Progenitor cell of endocrine pancreas (in vitro differentiated cells): Measurements from ENCODE around the gene RPAP3. TPM values are rescaled to one million over a fixed set of nuclear protein-coding genes. Genes with fewer than 3 reads are reported as not detected.

ENCODE experiments used
- DNase-seq: peaks from one replicate; pipeline ENCODE4 v3.0.0; 2021; ENCODE audit warnings: low spot score; ENCODE audit not compliant: unreplicated experiment
- H3K27ac Mint-ChIP-seq: 2 replicates; pipeline ENCODE4 v1.8.0; 2021; ENCODE audit warnings: mild to moderate bottlenecking, moderate library complexity, mixed read lengths
- H3K27me3 Mint-ChIP-seq: 2 replicates; pipeline ENCODE4 v1.8.0; 2021; ENCODE audit warnings: mixed read lengths
- H3K36me3 Mint-ChIP-seq: 2 replicates; pipeline ENCODE4 v1.8.0; 2022; ENCODE audit warnings: mixed read lengths; ENCODE audit not compliant: insufficient read depth
- H3K4me1 Mint-ChIP-seq: 2 replicates; pipeline ENCODE4 v1.8.0; 2021; ENCODE audit warnings: low read depth, mixed read lengths
- H3K4me3 Mint-ChIP-seq: 2 replicates; pipeline ENCODE4 v1.8.0; 2021; ENCODE audit warnings: low read depth, mild to moderate bottlenecking, moderate library complexity, mixed read lengths
- H3K9me3 Mint-ChIP-seq: 2 replicates; pipeline ENCODE4 v1.8.0; 2021; ENCODE audit warnings: low read depth, mixed read lengths
- CTCF ChIP-seq: fragments of 200-600 bp; sonication (generic); IDR thresholded peaks from one replicate; pipeline ENCODE4 v1.5.0; 2021; ENCODE audit warnings: antibody characterized with exemption, mild to moderate bottlenecking; ENCODE audit not compliant: unreplicated experiment
- total RNA-seq: library from RNA; stranded (reverse); gene quantifications from 2 replicates; pipeline ENCODE4 v1.2.1, GENCODE V29; 2021

The RPAP3 gene
- total RNA-seq, 1 donor from 2014 or later: 36.4 TPM

GRCh38 chr12:47752121-47752520 is 46.3 kb upstream of the RPAP3 start:
- H3K9me3 Mint-ChIP-seq: no peaks in the 10 kb centered on the region
- TF ChIP-seq CTCF: no peak
- H3K4me3 Mint-ChIP-seq: no peak overlapping the region
- DNase-seq: no peak
- H3K36me3 Mint-ChIP-seq: no peaks in the 10 kb centered on the region
- H3K4me1 Mint-ChIP-seq: peaks cover 7% of the 10 kb centered on the region
- H3K27me3 Mint-ChIP-seq: peaks cover 16% of the 10 kb centered on the region
- no peak overlapping the region for H3K27ac Mint-ChIP-seq

- H3K27ac Mint-ChIP-seq: no peak overlapping the region
- no peak for TF ChIP-seq CTCF
These were observed 45.7 kb upstream of the RPAP3 start for GRCh38 chr12:47751561-47751960.

GRCh38 chr12:47750916-47751470 is 45.2 kb upstream of the RPAP3 start:
- no peak overlapping the region for H3K27ac Mint-ChIP-seq

More at GRCh38 chr12:47751561-47751960, 45.7 kb upstream of the RPAP3 start:
- Mint-ChIP-seq H3K4me3 (no peak overlapping the region), H3K9me3 (no peaks in the 10 kb centered on the region), H3K27me3 (peaks cover 18% of the 10 kb centered on the region), H3K36me3 (no peaks in the 10 kb centered on the region), H3K4me1 (peaks cover 7% of the 10 kb centered on the region)
- no peak for DNase-seq

GRCh38 chr12:47750229-47750798 is 44.5 kb upstream of the RPAP3 start:
- Mint-ChIP-seq H3K9me3 (no peaks in the 10 kb centered on the region), H3K4me1 (peaks cover 7% of the 10 kb centered on the region), H3K27ac (no peak overlapping the region), H3K27me3 (peaks cover 11% of the 10 kb centered on the region), H3K36me3 (no peaks in the 10 kb centered on the region), H3K4me3 (no peak overlapping the region)
- DNase-seq: no peak
- no peak for TF ChIP-seq CTCF

More at GRCh38 chr12:47750916-47751470, 45.2 kb upstream of the RPAP3 start:
- H3K27me3 Mint-ChIP-seq: peaks cover 13% of the 10 kb centered on the region
- peaks cover 7% of the 10 kb centered on the region for H3K4me1 Mint-ChIP-seq
- no peaks in the 10 kb centered on the region for H3K36me3 Mint-ChIP-seq
- no peak overlapping the region for H3K4me3 Mint-ChIP-seq
- TF ChIP-seq CTCF: no peak
- no peak for DNase-seq
- no peaks in the 10 kb centered on the region for H3K9me3 Mint-ChIP-seq

- peaks cover 12% of the 10 kb centered on the region for H3K4me1 Mint-ChIP-seq
- H3K27ac Mint-ChIP-seq: no peak overlapping the region
- H3K4me3 Mint-ChIP-seq: no peak overlapping the region
- TF ChIP-seq CTCF: no peak
- no peaks in the 10 kb centered on the region for H3K9me3 Mint-ChIP-seq
- H3K36me3 Mint-ChIP-seq: no peaks in the 10 kb centered on the region
- DNase-seq: no peak
- H3K27me3 Mint-ChIP-seq: peaks cover 19% of the 10 kb centered on the region
These were observed 43.1 kb upstream of the RPAP3 start for GRCh38 chr12:47748899-47749298.
